HG02938 (cell line): ENCODE results near the gene MFGE8.

Experiments used
- ATAC-seq: cut with Tn5 transposase; IDR thresholded peaks from one replicate; pipeline ENCODE4 v1.9.1; 2021; ENCODE audit warnings: mild to moderate bottlenecking, moderate library complexity; ENCODE audit not compliant: unreplicated experiment

The MFGE8 gene

DNA sequence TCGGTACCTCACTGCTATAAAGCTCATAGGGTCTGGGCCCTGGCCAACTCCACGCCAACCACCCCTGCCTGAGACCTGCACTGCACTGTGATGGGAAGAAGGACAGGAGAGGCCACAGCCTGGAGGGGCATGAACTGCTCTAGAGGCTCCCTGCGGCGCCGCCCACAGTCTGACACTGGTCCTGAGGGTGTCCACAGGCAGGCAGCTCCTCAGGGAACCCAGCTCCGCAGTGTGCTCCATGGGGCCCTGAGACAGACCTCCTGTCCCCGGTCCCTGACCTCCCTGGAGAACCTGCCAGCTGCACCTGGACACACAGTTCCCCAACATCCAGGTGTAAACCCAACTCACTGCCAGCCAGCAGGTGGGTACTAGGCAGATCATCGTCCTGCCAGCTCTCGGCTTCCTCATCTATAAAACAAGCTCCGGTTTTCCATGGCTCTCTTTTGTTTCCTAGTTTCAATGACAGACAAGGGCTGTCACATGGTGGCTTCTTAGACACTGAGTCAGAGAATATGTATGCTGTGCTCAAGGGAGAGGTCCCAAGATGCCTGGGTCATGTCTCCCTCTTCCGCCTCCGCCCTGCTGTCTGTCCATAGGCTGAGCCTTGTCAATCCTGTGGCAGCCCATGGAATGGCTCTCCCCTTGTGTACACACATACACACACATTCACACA, 12.7 kb downstream of the MFGE8 start:
- ATAC-seq, result no peak

DNA sequence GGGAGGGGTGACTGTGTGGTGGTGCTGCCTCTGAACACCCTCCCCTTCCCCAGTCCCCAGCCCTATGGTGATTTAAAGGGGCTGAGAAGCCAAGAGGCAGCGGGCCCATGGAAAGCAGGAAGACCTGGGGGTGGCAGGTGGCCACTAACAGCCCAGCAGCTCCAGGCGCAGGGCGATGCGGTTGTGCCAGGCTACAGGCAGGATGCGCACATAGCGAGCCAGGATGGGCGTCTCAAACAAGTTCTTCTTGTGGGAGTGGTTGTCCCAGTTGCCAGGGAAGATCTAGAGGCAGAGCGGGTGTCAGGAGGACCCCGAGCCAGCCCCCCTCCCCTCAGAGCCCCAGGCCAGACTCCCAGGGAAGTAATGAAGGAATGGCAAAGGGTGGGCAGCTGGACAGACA, 13.9 kb downstream of the MFGE8 start:
- ATAC-seq, result no peak

DNA sequence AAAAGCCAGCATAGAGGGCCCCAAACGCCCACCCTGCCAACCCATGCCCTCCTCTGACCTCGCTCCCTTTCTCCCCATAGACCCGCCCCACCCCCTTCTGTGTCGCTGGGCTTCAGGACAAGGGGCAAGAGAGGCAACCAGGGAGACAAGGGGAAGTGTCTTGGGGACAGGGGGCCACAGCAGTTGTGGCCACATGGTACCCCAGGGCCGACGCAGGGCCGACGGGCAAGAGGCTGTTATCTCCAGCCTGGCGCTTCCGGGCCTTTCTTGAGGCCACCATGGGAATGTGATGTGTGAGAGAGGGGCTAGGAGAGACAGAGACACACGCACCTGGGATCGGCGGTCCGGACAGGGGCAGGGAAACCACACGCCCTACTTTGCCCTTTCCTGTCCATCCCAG, 14.4 kb downstream of the MFGE8 start:
- ATAC-seq, result no peak

DNA sequence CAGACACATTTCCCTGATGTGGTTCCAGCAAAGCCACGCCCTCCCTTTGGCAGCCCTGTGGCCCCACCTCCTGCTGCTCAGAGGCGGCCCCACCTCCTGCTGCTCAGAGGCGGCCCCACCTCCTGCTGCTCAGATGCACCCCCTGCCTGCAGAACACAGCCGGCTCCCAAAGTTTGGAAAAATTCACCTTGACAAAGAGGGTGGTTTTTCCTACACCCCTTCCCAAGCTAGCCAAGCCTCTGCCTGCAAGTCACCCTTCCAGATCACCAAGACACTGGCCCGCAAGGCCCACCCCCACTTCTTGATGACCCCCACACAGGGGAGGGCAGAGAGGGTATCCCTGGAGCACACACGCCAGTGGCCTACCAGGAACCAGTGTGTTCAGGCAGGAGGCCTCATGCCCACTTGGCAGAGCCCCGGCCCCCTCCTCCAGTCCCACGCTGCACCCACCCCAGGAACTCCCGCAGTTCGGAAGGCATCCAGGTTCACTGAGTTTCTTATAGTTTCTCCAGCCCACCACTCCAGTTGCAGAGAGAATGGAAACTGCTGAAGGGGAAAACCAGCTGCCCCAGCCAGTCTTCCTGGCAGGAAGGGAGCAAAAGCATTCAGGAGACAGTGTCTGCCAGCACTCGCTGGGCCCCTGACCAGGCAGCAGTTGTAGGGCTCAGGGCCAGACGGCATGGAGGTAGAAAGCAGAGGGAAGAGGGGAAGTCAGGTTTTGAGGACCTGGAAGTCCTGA, 15.6 kb downstream of the MFGE8 start:
- ATAC-seq, result no peak

DNA sequence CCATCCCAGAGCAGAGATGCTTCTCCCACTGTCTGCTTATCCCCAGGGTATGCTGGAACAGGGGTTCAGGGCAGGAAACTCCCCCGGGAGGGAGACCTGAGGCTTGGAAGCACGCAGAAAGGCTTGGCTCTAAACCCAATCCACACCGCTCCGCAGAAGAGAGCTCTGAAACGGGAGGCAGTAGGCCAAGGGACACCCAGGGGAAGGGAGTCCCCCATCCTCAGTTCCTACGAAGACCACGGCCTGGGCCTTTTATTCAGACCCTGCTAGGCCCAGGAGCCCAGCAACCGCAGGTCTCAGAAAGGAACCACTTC, 16.1 kb downstream of the MFGE8 start:
- no peak for ATAC-seq

DNA sequence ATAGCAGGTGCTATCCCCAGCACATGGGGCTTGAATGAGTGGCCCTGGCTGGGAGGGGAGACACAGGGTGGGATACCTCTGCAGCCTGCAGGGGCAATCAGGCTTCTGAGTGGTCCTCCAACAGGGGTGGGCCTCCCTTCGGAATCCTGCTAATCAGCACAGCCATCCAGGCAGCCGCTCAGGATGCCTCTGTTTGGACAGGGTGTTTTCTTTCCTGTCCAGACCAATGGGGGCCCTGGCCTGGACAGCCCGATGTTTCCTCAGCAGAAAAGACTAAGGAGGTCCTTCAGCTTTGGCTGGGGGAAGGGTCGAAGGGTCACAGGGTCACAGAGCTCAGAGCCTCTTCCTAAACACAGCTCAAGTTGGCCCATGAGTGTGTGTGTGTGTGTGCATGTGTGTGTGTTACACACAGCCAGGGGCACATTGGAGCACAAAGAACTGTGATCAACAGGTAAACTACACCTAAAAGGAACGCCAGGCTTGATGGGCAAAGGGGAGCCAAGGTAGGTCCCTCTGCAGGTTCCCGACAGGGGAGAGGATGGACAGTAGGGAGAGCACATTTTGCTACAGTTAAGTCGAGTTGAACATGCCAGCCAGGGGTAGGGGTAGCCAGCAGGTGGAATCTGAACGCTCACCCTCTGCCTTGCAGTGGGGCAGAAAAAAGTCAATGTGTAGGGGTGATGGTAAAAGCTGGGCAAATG, 16.7 kb downstream of the MFGE8 start:
- no peak for ATAC-seq

DNA sequence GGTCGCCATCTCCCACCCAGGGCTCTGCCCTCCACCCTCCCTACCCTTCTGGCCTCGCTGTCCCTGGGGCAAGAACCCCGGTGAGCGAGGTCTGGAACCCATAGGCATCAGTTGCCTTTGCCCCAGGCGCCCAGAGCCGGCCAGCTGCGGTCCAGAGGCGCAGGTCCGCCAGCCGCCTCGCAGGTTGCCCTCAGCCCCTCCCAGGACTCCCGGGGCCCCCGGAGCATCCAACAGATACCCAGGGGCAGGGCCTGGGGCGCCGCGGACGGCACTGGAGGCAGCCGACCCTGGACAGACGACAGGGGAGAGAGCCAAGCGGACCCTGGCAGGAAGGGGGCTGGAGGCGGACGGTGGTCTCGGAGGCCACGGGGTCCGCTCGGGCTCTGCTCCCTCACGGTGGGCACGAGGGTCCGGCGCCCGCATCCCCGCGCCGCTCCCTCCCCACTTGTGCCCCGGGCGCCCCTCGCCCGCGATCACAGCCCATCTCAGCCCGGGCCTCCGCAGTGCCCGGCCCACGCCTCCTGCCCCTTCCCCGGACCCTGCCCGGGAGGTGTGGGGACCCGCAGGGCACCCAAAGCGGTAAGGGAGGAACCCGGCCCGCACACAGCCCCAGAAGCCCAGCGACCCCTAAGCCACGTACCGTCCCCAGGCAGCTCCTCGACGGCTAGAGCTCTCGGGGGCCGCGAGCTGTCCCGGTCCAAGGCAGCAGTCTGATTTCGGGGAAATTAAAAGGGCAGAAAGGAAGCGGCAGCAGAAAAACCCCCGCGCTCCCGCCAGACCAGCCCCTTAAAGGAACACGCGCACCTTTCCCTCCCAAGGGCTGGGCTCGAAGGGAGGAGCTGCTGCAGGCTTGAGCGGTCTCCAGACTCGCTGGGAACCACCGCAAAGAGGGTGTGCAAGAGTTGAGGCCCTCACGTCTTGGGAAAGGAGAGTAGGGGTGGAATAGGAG, 18.1 kb downstream of the MFGE8 start, which contains the start of gene HAPLN3:
Gene HAPLN3, minus strand, starts transcription at position 726 of the 949 bp plus-strand sequence. CDS start 8,246 bp downstream, outside the sequence.
- ATAC-seq, result peak; percentile 50

DNA sequence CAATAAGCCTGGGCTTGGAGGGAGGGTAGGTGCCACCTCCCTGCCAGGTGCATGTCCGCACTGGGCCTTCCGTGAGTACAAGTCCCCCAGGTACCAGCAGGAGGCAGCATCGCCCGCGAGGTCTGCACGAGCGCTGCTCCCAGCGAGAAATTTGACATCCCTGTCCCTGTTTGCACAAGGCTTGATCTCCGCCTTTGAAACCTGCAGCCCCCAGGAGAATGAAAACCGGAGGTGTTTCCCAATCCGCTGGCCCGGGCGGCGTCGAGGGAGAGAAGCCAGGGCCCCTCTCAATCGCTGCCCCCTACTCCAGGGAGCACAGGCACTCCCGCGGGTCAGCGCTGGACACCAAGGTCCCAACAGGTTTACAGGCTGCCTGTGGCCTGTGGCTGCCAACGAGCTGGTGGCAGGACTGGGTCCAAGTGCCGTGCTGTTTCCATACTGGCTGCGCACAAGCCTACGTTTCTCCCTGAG, 18.8 kb downstream of the MFGE8 start:
- ATAC-seq, result peak; percentile 43

DNA sequence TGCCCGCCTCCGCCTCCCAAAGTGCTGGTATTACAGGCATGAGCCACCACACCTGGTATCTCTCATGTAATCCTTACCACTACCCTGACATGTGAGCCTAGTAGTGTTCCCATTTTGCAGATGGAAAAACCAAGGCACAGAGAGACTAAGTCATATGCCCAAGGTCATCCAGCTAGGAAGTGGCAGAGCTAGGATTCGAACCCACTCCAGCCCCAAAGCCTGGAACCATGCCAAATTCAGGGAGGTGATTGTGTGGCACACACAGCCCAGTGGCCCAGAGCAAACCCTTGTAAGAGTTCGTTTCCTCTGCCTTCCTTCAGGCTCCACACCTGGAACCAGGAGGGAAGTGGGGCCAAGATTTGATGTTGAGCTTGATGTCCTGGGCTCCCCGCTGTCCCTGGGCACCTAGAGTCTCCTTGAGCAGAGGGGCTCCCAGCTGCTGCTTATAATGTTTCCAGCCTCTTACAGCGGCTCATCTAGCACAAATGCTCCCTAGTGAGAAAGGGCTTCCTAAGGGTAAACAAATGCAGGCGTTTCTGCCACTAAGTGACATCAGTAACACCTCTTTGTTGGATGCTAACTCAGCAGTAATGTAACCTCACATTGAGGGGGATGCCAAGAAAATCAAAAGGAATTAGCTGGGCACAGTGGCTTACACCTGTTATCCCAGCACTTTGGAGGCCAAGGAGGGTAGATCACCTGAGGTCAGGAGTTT, 21.5 kb downstream of the MFGE8 start:
- ATAC-seq, result no peak

DNA sequence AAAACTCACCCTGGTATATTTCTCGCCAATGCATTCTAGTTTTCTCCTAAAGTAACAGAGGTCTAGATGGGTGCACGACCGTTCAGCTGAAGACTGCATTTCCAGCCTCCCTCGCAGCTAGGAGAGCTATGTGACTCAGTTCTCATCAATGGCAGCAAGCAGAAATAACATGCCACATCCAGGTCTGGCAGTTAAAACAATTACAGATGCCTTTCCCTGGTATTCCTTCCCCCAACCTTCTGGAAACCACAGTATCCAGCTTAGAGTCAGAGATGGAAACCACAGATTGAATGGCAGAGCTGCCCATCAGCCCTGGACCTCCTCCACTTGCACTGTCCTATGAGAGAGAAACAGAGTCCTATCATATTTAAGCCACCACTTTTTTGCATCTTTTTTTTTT, 22.7 kb downstream of the MFGE8 start:
- ATAC-seq, result no peak

DNA sequence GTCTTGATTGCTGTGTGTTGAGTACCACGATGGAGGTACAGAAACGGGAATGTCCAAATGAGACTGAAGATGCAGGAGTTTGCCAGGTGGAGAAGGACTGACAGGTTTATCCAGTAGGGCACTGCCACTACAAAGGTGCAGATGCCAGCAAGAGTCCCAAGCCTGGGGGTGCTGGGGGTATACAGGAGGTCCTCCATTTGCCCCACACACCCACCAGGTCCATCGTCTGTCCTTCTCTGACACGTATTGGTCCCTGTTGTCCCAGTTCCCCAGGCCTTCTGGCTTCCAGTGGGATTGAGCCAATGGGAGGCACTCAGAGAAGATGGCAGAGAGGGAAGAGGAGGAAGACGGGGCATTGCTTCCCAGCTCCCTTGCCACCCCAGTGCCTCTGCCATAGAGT, 24.5 kb downstream of the MFGE8 start:
- no peak for ATAC-seq

DNA sequence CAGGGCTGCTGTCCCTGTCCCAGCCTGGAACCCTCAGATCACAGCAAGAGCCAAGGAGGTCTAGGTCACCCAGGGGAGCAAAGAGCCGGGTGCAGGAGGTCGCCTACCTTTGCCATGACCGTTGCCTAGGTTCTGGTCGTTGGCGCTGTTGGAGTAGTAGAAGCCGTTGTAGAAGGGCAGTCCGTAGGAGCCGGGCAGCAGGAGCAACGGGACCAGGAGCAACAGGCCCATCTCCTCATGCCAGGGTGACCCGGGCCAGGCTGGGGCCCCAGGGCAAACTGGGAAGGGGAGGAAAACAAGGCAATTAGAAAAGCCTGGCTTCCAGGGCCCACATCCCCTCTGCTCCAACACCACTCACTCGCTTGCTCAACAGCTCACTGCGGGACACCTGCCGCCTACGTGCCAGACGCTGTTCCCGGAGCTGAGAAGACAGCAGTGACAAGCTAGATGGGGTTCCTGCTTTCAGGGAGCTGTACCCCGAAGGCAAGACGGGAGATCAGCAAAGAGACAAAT, 26.1 kb downstream of the MFGE8 start:
- ATAC-seq, result no peak

DNA sequence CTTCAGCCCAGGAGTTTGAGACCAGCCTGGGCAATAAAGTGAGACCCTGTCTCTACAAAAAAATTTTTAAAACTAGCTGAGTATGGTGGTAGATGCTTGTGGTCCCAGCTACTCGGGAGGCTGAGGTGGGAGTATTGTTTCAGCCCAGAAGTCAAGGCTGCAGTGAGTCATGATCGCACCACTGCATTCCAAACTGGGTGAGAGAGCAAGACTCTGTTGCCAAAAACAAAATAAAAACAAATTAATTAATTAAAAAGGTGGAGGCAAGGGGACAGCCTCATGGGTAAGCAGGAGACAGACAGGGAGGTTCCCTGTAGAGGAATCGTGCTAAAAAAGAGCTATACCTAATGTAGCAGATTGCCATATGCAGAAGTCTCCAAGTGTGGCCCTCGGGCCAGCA, 30.4 kb downstream of the MFGE8 start:
- ATAC-seq, result no peak

DNA sequence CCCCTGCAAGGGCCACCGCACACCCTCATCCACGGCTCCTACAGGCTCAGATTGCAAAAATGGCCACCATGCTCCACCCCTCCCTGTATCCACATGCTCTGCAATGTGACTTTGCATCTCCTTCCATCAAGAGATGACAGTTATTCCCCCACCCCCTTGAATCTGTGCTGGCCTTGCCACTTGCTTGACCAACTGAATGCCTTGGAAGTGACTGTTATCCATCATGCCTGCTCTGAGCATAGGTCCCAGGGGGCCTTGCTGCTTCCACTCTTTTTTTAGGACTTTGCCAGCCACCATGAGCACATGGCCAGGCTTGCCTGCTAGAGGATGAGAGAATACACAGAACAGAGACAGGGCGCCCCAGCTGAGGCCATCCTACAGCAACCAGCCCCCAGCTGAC, 31.4 kb downstream of the MFGE8 start:
- ATAC-seq, result no peak

DNA sequence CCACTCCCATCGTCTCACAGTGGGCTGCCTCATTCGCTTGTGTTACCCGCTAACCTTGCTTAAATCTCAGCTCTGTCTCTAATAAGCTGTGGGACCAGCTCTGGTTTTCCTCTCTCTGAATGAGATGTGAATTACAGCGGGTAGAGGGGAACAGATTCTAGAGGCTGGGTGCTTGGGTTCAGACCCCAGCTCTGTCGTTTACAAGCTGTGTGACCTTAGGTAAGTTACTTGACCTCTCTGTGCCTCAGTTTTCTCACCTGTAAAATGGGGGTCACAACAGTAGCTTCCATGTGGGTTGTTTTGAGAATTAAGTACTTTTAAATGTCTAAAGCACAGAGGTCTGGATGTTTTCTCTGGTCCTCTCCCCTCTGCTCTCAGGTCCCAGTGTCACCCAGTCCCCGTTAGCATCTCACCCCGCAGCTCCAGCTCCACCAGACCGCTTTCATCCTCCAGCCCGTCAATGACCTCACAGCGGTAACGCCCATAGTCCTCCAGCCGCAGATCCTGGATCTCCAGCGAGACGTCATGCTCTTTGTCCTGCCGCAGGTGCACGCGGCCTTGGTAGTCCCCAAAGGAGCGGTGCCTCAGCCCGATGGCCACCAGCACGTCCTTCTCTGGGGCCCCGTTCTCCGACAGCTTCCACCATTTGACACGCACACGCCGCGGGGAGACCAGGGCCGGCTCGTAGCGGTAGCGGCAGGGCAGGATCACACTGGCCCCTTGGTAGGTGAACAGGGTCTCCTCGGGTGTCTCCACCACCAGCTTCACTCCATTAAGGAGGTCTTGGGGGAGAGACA, 32.0 kb downstream of the MFGE8 start:
- ATAC-seq, result no peak

DNA sequence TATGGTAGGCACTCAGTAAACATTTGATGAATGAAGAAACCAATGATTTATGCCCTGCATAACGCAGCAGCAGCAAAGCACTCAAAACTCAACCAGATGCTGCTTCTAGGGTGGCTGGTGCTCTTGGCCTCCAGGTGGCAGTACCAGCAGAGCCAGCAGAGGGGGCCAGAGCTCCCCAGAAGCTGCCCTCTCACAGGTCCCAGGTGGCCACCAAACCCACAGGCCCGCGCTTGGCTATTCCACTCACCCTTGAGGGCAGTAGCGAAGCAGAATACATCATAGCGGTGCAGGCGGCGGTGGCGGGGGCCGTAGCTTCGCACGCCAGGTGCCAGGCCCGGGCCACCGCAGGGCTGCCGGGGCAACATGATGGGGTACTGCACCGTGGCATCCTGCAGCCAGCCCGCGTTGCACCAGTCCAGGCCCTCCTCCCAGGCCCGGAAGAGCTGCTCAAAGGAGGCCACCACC, 34.4 kb downstream of the MFGE8 start:
- ATAC-seq, result no peak

DNA sequence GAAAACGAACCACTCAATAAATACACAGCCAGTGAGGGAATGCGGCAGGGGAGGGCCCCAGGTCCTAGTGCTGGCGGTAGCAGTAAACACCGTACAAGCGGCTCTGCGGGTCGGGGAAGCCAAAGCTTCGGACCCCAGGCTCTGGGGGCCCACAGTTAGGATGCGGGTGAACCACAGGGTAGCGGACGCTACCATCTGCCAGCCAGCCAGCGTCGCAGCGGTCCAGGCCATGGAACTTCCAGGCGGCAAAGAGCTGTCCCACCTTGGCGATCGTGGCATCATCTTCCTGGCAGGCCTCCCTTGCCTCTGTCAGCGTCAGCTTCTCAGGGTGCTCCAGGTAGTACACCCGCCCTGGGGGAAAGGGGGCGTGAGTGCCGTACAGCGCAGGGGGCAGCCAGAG, 35.3 kb downstream of the MFGE8 start:
- ATAC-seq, result no peak

DNA sequence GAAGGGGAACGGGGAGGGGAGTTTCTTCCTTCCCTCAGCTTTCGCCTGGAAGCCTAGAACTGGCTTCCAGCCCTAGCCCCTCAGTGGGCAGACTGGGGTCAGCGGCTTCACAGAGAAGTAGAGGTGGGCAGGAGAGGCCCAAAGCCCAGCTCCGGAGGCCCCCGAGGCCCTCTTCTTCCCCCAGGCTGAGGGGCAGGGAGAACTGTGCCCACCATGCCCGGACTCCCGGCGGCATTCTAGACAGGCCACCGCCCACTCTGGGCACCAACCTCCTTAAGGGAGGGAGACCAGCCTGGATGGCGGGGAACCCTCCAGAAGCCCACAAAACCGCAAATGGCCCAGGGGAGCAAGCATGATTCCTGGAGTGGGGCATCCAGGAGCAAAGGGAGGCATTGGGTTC, 35.8 kb downstream of the MFGE8 start:
- ATAC-seq, result no peak

DNA sequence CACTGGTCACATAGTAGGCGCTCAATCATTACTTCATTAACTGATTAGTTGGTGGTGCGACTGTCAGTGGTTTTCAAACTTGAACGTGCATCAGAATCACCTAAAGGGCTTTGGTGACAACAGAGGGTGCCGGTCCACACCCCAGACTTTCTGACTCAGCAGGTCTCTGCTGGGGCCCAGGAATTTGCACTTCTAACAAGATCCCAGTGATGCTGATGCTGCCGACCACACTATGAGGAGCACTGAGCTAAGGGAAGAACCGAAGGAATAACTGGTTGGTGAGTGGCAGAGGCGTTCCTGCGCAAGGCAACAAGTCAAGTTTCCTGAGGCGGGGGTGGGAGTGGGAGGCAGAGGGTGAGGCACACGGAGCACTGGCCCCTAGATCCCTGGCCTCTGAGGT, 36.6 kb downstream of the MFGE8 start:
- no peak for ATAC-seq
